Mucosa of rectum (tissue), 2 donors: ENCODE measurements around the gene RAD51AP2.
"Not testable (repeated sequence)": the region's sequence is repeated elsewhere in the genome, so short reads cannot be mapped to it uniquely, and the experiment has no call there.

Experiments used
- H3K27ac ChIP-seq, 2 donors: one replicate each; pipeline ENCODE4 v1.7.0; 2013; ENCODE audit warnings: inconsistent platforms in 2 of 2, low read depth in 2 of 2, low read length in 2 of 2
- H3K27me3 ChIP-seq, 2 donors: one replicate each; pipeline ENCODE4 v1.7.0; 2013; ENCODE audit warnings: low read length in 2 of 2; ENCODE audit not compliant: control insufficient read depth in 2 of 2, insufficient read depth in 2 of 2
- H3K36me3 ChIP-seq, 2 donors: one replicate each; pipeline ENCODE4 v1.7.0; 2013; ENCODE audit warnings: low read length in 2 of 2; ENCODE audit not compliant: control insufficient read depth in 2 of 2, insufficient read depth in 2 of 2
- H3K4me1 ChIP-seq, 2 donors: one replicate each; pipeline ENCODE4 v1.7.0; 2013; ENCODE audit warnings: low read length in 2 of 2, mild to moderate bottlenecking in 1 of 2; ENCODE audit not compliant: control insufficient read depth in 2 of 2, insufficient read depth in 2 of 2
- H3K4me3 ChIP-seq, 2 donors: one replicate each; pipeline ENCODE4 v1.7.0; 2013; ENCODE audit warnings: low read length in 2 of 2
- H3K9ac ChIP-seq, 2 donors: one replicate each; pipeline ENCODE4 v1.7.0; 2013; ENCODE audit warnings: low read length in 2 of 2, low read depth in 1 of 2, mild to moderate bottlenecking in 1 of 2
- H3K9me3 ChIP-seq, 2 donors: one replicate each; pipeline ENCODE4 v1.7.0; 2013; ENCODE audit warnings: low read length in 2 of 2; ENCODE audit not compliant: control insufficient read depth in 2 of 2
- donor health status: healthy.
- donor health status: Normal muscosa, but diverticular disease.

Gene RAD51AP2

GRCh38 chr2:17506736-17507616, 11.3 kb downstream of the RAD51AP2 start:
- H3K27me3 ChIP-seq = no peaks in the 10 kb centered on the region
- no peaks in the 10 kb centered on the region for H3K36me3 ChIP-seq
- no peak overlapping the region for H3K27ac ChIP-seq
- no peak overlapping the region for H3K9ac ChIP-seq
- no peaks in the 10 kb centered on the region for H3K9me3 ChIP-seq
- no peaks in the 10 kb centered on the region for H3K4me1 ChIP-seq
- no peak overlapping the region for H3K4me3 ChIP-seq

- no peak overlapping the region for H3K27ac ChIP-seq
- H3K9ac ChIP-seq = no peak overlapping the region
- no peaks in the 10 kb centered on the region for H3K36me3 ChIP-seq
- H3K27me3 ChIP-seq = no peaks in the 10 kb centered on the region
- no peak overlapping the region for H3K4me3 ChIP-seq
- no peaks in the 10 kb centered on the region for H3K4me1 ChIP-seq
- no peaks in the 10 kb centered on the region for H3K9me3 ChIP-seq
Measured at GRCh38 chr2:17497718-17498117, 20.5 kb downstream of the RAD51AP2 start.

GRCh38 chr2:17495590-17495989, 22.6 kb downstream of the RAD51AP2 start:
- Histone ChIP-seq H3K4me1 (no peaks in the 10 kb centered on the region), H3K36me3 (no peaks in the 10 kb centered on the region), H3K27me3 (no peaks in the 10 kb centered on the region), H3K27ac (no peak overlapping the region), H3K4me3 (no peak overlapping the region), H3K9me3 (no peaks in the 10 kb centered on the region), H3K9ac (no peak overlapping the region)

- not testable (repeated sequence) for H3K27me3 ChIP-seq, H3K9me3 ChIP-seq, H3K4me3 ChIP-seq, H3K9ac ChIP-seq, H3K36me3 ChIP-seq, H3K4me1 ChIP-seq, H3K27ac ChIP-seq
Measured at GRCh38 chr2:17490165-17490564, 28.1 kb downstream of the RAD51AP2 start.

- not testable (repeated sequence) for H3K36me3 ChIP-seq, H3K9me3 ChIP-seq, H3K27ac ChIP-seq, H3K9ac ChIP-seq, H3K27me3 ChIP-seq, H3K4me1 ChIP-seq, H3K4me3 ChIP-seq
Measured at GRCh38 chr2:17488610-17489009, 29.6 kb downstream of the RAD51AP2 start.

GRCh38 chr2:17483496-17483895, 34.7 kb downstream of the RAD51AP2 start:
- no peaks in the 10 kb centered on the region for H3K4me1 ChIP-seq
- no peaks in the 10 kb centered on the region for H3K27me3 ChIP-seq
- no peak overlapping the region for H3K4me3 ChIP-seq
- H3K27ac ChIP-seq = no peak overlapping the region
- H3K36me3 ChIP-seq = no peaks in the 10 kb centered on the region
- no peak overlapping the region for H3K9ac ChIP-seq
- H3K9me3 ChIP-seq = no peaks in the 10 kb centered on the region

- H3K27me3 ChIP-seq = no peaks in the 10 kb centered on the region
- no peak overlapping the region for H3K9ac ChIP-seq
- H3K36me3 ChIP-seq = no peaks in the 10 kb centered on the region
- no peak overlapping the region for H3K4me3 ChIP-seq
- no peaks in the 10 kb centered on the region for H3K9me3 ChIP-seq
- H3K4me1 ChIP-seq = no peaks in the 10 kb centered on the region
- no peak overlapping the region for H3K27ac ChIP-seq
Measured at GRCh38 chr2:17482651-17483050, 35.6 kb downstream of the RAD51AP2 start.

GRCh38 chr2:17479875-17480274, 38.4 kb downstream of the RAD51AP2 start:
- Histone ChIP-seq H3K9ac (no peak overlapping the region), H3K27ac (no peak overlapping the region), H3K36me3 (no peaks in the 10 kb centered on the region), H3K27me3 (no peaks in the 10 kb centered on the region), H3K4me3 (no peak overlapping the region), H3K4me1 (no peaks in the 10 kb centered on the region), H3K9me3 (no peaks in the 10 kb centered on the region)

GRCh38 chr2:17476830-17477229, 41.4 kb downstream of the RAD51AP2 start:
- Histone ChIP-seq H3K36me3 (no peaks in the 10 kb centered on the region), H3K27ac (no peak overlapping the region), H3K27me3 (no peaks in the 10 kb centered on the region), H3K4me3 (no peak overlapping the region), H3K4me1 (no peaks in the 10 kb centered on the region), H3K9ac (no peak overlapping the region), H3K9me3 (no peaks in the 10 kb centered on the region)

GRCh38 chr2:17476064-17476463, 42.2 kb downstream of the RAD51AP2 start:
- H3K27ac ChIP-seq = no peak overlapping the region
- H3K36me3 ChIP-seq = no peaks in the 10 kb centered on the region
- no peak overlapping the region for H3K4me3 ChIP-seq
- H3K4me1 ChIP-seq = no peaks in the 10 kb centered on the region
- H3K27me3 ChIP-seq = no peaks in the 10 kb centered on the region
- no peaks in the 10 kb centered on the region for H3K9me3 ChIP-seq
- no peak overlapping the region for H3K9ac ChIP-seq
